Breast epithelium (tissue), 4 donors: ENCODE results near the gene C6orf58. TPM values are rescaled to one million over a fixed set of nuclear protein-coding genes. Genes with fewer than 3 reads are reported as not detected.

Experiments
- DNase-seq, 2 donors: peaks; one replicate each; pipeline ENCODE4 v3.0.0-alpha.2; 2019; ENCODE audit warnings: low spot score in 2 of 2
- H3K27ac ChIP-seq, 2 donors: fragments of 200-600 bp; sonication (generic) in 1 of 2; one replicate each; pipeline ENCODE4 v1.5.1; 2016 to 2019; ENCODE audit warnings: mild to moderate bottlenecking in 1 of 2
- H3K27me3 ChIP-seq, 2 donors: fragments of 200-600 bp; sonication (generic) in 1 of 2; one replicate each; pipeline versions ENCODE4 v1.5.1 to v1.6.0; 2017 to 2019; ENCODE audit warnings: control low read depth in 1 of 2, mild to moderate bottlenecking in 1 of 2
- H3K36me3 ChIP-seq: fragments of 200-600 bp; one replicate; pipeline ENCODE4 v1.5.1; 2019
- H3K4me1 ChIP-seq, 2 donors: fragments of 200-600 bp; sonication (generic); one replicate each; pipeline ENCODE4 v1.5.1; 2016 to 2019; ENCODE audit warnings: control low read depth in 1 of 2
- H3K4me3 ChIP-seq, 3 donors: fragments of 200-600 bp; sonication (generic); 1 replicate in 2 of 3; 2 replicates in 1 of 3; pipeline ENCODE4 v1.5.1; 2016 to 2019; ENCODE audit warnings: mild to moderate bottlenecking in 3 of 3, moderate library complexity in 2 of 3
- H3K9me3 ChIP-seq, 2 donors: fragments of 200-600 bp; sonication (generic) in 1 of 2; one replicate each; pipeline ENCODE4 v1.5.1; 2016 to 2019; ENCODE audit warnings: control low read depth in 1 of 2
- POLR2A ChIP-seq: fragments of 450-650 bp; IDR thresholded peaks from one replicate; pipeline ENCODE4 v1.6.1; 2016; ENCODE audit warnings: antibody characterized with exemption, mild to moderate bottlenecking, moderate library complexity
- POLR2AphosphoS5 ChIP-seq, 3 donors: sonication (generic); formaldehyde crosslinking; IDR thresholded peaks; one replicate each; pipeline ENCODE4 v1.6.1; 2017; ENCODE audit warnings: antibody characterized with exemption in 3 of 3
- intact Hi-C: fragments of 100-400 bp; cut with DNase I; formaldehyde crosslinking; loops from one replicate; pipeline ENCODE4 v1.15.1; 2023; ENCODE audit warnings: low total_unique reads
- total RNA-seq, 3 donors: library from RNA; depleted of rRNA; stranded (reverse); fragments of >200 nt; gene quantifications; one replicate each; pipeline ENCODE4 v1.1.0, GENCODE V29; 2016
- TF ChIP-seq, protein P1 (sequence below), 3 donors: fragments of 450-650 bp; IDR thresholded peaks; one replicate each; pipeline ENCODE4 v1.5.1; 2016 to 2017; ENCODE audit warnings: antibody characterized with exemption in 3 of 3, mild to moderate bottlenecking in 3 of 3, moderate library complexity in 3 of 3

C6orf58 gene
- total RNA-seq, 3 donors from 2014 or later: 0.44 to 0.66 TPM; not detected in 1

DNA sequence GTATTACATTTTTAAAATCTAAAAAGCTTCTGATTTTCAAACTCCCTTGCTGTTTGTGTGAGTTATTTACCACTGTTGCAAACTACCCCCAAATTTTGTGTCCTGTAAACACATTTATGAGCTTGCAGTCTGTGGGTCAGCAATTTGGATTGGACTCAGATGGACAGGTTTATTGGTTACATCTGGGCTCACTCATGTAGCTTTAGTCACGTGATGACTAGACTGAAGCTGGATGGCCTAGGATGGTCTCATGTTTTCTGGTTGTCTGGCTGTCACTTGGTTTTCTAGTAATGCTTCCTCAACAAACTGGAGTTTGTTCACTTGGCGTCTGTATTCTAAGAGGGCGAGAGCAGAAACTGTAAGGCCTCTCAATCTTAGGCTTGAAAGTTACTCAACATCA is 12.2 kb upstream of the C6orf58 start:
- Histone ChIP-seq H3K36me3 (no peaks in the 10 kb centered on the region), H3K4me3 (no peak overlapping the region), H3K27me3 (no peaks in the 10 kb centered on the region), H3K27ac (no peak overlapping the region), H3K4me1 (no peaks in the 10 kb centered on the region), H3K9me3 (no peaks in the 10 kb centered on the region)
- DNase-seq: no peak
- TF ChIP-seq, protein P1, sequence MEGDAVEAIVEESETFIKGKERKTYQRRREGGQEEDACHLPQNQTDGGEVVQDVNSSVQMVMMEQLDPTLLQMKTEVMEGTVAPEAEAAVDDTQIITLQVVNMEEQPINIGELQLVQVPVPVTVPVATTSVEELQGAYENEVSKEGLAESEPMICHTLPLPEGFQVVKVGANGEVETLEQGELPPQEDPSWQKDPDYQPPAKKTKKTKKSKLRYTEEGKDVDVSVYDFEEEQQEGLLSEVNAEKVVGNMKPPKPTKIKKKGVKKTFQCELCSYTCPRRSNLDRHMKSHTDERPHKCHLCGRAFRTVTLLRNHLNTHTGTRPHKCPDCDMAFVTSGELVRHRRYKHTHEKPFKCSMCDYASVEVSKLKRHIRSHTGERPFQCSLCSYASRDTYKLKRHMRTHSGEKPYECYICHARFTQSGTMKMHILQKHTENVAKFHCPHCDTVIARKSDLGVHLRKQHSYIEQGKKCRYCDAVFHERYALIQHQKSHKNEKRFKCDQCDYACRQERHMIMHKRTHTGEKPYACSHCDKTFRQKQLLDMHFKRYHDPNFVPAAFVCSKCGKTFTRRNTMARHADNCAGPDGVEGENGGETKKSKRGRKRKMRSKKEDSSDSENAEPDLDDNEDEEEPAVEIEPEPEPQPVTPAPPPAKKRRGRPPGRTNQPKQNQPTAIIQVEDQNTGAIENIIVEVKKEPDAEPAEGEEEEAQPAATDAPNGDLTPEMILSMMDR (IDR thresholded peaks at IDR 0.05): no peak
- TF ChIP-seq POLR2A (no peak), POLR2AphosphoS5 (IDR thresholded peaks at IDR 0.05) (no peak)
- intact Hi-C loops: no loop called here

DNA sequence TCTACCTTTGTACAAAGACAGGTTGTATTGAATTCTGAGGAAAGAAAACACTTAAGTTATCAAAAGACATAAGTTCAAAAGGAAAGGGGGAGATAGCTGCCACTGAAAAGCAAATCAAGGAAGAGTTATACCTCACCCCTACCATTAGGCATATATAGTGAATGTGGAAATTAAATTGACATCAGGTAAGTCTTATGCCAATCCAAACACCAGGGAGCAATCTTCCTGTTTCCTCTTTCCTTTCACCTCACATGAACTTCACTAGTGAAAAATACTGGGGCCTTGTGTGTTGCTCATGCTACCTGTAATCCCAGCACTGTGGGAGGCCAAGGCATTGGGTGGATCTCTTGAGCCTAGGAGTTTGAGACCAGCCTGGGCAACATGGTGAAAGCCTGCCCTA is 10.9 kb upstream of the C6orf58 start:
- H3K4me1 ChIP-seq: no peaks in the 10 kb centered on the region
- intact Hi-C loops: no loop called here
- no peak overlapping the region for H3K4me3 ChIP-seq
- H3K27me3 ChIP-seq: no peaks in the 10 kb centered on the region
- DNase-seq: no peak
- H3K9me3 ChIP-seq: no peaks in the 10 kb centered on the region
- H3K27ac ChIP-seq: no peak overlapping the region
- H3K36me3 ChIP-seq: no peaks in the 10 kb centered on the region
- no peak for TF ChIP-seq POLR2AphosphoS5 (IDR thresholded peaks at IDR 0.05)
- no peak for TF ChIP-seq POLR2A
- TF ChIP-seq, protein P1 (IDR thresholded peaks at IDR 0.05): no peak

DNA sequence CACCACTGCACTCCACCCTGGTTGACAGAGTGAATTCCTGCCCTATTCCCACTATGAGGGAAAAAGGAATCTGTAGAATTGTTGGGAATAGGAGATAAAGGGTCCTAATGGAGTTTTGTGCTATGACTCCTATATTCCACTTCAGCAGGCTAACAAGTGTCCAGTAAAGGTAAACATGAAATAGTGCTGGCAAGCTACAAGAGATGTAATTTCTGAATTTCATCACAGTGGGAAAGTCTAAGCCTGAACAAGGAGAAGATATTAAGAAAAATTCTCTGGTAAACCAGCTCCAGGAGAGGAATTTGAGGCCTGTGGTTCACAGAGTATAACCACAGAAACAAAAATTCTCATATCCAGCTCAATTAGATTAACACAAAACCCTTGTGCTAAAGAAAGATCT is 10.3 kb upstream of the C6orf58 start:
- no peaks in the 10 kb centered on the region for H3K4me1 ChIP-seq
- no peaks in the 10 kb centered on the region for H3K9me3 ChIP-seq
- intact Hi-C loops: no loop called here
- no peaks in the 10 kb centered on the region for H3K36me3 ChIP-seq
- H3K4me3 ChIP-seq: no peak overlapping the region
- H3K27me3 ChIP-seq: no peaks in the 10 kb centered on the region
- TF ChIP-seq, protein P1 (IDR thresholded peaks at IDR 0.05): no peak
- TF ChIP-seq POLR2A (no peak), POLR2AphosphoS5 (IDR thresholded peaks at IDR 0.05) (no peak)
- no peak overlapping the region for H3K27ac ChIP-seq
- no peak for DNase-seq

DNA sequence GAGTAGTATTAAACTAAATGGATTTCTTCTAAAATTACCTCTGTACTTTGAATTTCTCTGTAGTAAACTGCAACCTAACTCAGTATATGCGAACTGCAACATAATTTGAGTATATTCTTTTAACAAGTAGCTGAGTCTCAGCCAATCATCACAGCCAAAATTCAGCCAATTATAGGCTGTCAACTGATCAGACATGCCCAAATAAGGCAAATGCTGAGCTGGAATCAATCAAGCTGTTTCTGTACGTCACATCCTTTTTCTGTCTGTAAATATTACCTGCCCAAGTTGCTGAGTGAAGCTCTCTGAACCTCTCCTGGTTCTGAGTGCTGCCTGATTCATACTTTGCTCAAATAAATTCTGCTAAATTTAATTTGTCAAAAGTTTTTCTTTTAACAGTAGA is 9.5 kb upstream of the C6orf58 start:
- TF ChIP-seq, protein P1 (IDR thresholded peaks at IDR 0.05): no peak
- no peak for TF ChIP-seq POLR2A
- TF ChIP-seq POLR2AphosphoS5 (IDR thresholded peaks at IDR 0.05): no peak
- H3K36me3 ChIP-seq: no peaks in the 10 kb centered on the region
- no peak overlapping the region for H3K4me3 ChIP-seq
- no peak overlapping the region for H3K27ac ChIP-seq
- intact Hi-C loops: no loop called here
- no peaks in the 10 kb centered on the region for H3K27me3 ChIP-seq
- DNase-seq: no peak
- H3K4me1 ChIP-seq: no peaks in the 10 kb centered on the region
- H3K9me3 ChIP-seq: no peaks in the 10 kb centered on the region

DNA sequence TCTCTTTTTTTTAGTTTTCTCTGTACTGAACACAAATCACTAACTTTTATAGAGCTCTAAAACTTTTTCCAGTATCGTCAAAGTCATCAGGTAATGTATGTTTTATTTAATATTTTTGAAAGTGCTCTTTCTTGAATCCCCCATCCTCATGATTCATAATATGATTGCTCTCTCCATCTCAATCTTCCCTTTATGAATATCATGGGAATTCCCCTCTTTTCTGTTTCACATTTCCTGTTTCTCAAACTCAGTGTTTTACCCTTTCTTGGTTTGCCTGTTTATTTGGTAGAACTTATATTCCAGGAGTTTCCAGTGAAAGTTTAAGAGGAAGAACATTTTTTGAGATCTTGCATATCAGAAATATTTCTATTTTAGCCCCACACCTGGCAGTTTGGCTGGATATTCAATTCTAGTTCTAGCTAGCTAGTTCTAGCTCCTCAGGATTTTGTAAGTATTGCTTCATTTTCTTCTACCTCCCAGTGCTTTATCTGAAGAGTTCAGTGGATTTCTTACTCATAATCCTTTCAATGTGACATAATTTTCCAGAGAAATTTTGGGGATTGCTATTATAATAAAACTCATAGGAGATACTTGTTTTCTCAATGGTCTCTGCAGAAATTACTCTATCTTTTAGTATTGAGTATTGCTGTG is 6.1 kb upstream of the C6orf58 start:
- DNase-seq: no peak
- H3K9me3 ChIP-seq: no peaks in the 10 kb centered on the region
- H3K4me3 ChIP-seq: no peak overlapping the region
- H3K27ac ChIP-seq: no peak overlapping the region
- TF ChIP-seq POLR2AphosphoS5 (IDR thresholded peaks at IDR 0.05): no peak
- TF ChIP-seq, protein P1 (IDR thresholded peaks at IDR 0.05): no peak
- no peak for TF ChIP-seq POLR2A
- intact Hi-C loops: no loop called here
- no peaks in the 10 kb centered on the region for H3K27me3 ChIP-seq
- no peaks in the 10 kb centered on the region for H3K36me3 ChIP-seq
- no peaks in the 10 kb centered on the region for H3K4me1 ChIP-seq
